ENCODE data around the gene ANKH. TPM values are rescaled to one million over a fixed set of nuclear protein-coding genes. Genes with fewer than 3 reads are reported as not detected.

ANKH gene
- total and polyA plus RNA-seq, 2 of the 13 experiments (the other 11 are each of a cell fraction or from before 2014, with no cell fraction given), result 25.0 to 36.0 TPM

GRCh38 chr5:14702238-14702839 lies 169.2 kb downstream of the ANKH start:
- ATAC-seq, result no peak
- in situ Hi-C loops (cut with HindIII; ENCODE audit: extremely low pct_ligation_motif_present, low pct_unique_long_range_greater_than_20kb) (no loop called here), intact Hi-C loops (cut with micrococcal nuclease; ENCODE audit: unreplicated experiment) (no loop called here)
- WGBS (ENCODE audit: low lambda C conversion rate), result 99% methylated on average over 11 of the region's 11 CpGs
- Histone ChIP-seq H2AFZ (ENCODE audit: low read length) (no peak overlapping the region), H3K4me2 (ENCODE audit: low read depth, low read length) (no peak overlapping the region), H3K9ac (ENCODE audit: insufficient read depth, low read depth, low read length) (no peak overlapping the region), H3K79me2 (ENCODE audit: insufficient read depth, low read length) (no peaks in the 10 kb centered on the region), H3K36me3 (replicated peaks in 1 of 2; ENCODE audit: control insufficient read depth in 1 of 2, insufficient read depth in 2 of 2, low read length in 2 of 2) (peaks cover 13 to 57% of the 10 kb centered on the region in 2 experiments; a peak in 4 of 5 replicates), H3K9me3 (ENCODE audit: low read length) (no peaks in the 10 kb centered on the region), H3K4me3 (replicated peaks in 1 of 3; ENCODE audit: insufficient read depth in 1 of 3, low read depth in 2 of 3, low read length in 3 of 3) (no peak overlapping the region), H3K27ac (ENCODE audit: extremely low read length, insufficient read depth, low read length) (no peak overlapping the region), H3K4me1 (ENCODE audit: insufficient read depth, low read length) (peaks cover 6% of the 10 kb centered on the region; the same call in 1 of the 2 replicates), H4K20me1 (ENCODE audit: insufficient read depth, low read length) (0 out of 2 replicates have a peak, but pooled peaks cover 3% of the 10 kb centered on the region), H3K27me3 (ENCODE audit: control insufficient read depth in 1 of 2, insufficient read depth in 2 of 2, low read length in 2 of 2) (no peaks in the 10 kb centered on the region)
- FAIRE-seq, result no peak
- CTCF ChIA-PET (ENCODE audit: low intra/inter-chr PET ratio, low total read pairs), result no interaction called here
- DNase-seq (ENCODE audit: low spot score), result no peak
- TF ChIP-seq RBM22 (optimal IDR thresholded peaks at IDR 0.05; ENCODE audit: low read length), result peak; percentile 38
- no peak for TF ChIP-seq ZNF34 (CRISPR knock-in tag; IDR thresholded peaks at IDR 0.05; ENCODE audit: borderline replicate concordance)
- no TSS peak for BruUV-seq (replicated peaks)
- POLR2A ChIA-PET, result no interaction called here

- intact Hi-C loops (cut with micrococcal nuclease; ENCODE audit: unreplicated experiment), result no loop called here
- no peak; the same call in 2 of the 3 replicates for ATAC-seq
- H3K27ac ChIP-seq (ENCODE audit: extremely low read length, insufficient read depth, low read length), result no peak overlapping the region
- peaks cover 11 to 57% of the 10 kb centered on the region in 2 experiments; a peak in 4 of 5 replicates for H3K36me3 ChIP-seq (replicated peaks in 1 of 2; ENCODE audit: control insufficient read depth in 1 of 2, insufficient read depth in 2 of 2, low read length in 2 of 2)
- no peak overlapping the region for H2AFZ ChIP-seq (ENCODE audit: low read length)
- no peak overlapping the region for H3K4me2 ChIP-seq (ENCODE audit: low read depth, low read length)
- CTCF ChIA-PET (ENCODE audit: low intra/inter-chr PET ratio, low total read pairs), result no interaction called here
- no peaks in the 10 kb centered on the region for H3K9me3 ChIP-seq (ENCODE audit: low read length)
- H3K4me3 ChIP-seq (replicated peaks in 1 of 3; ENCODE audit: insufficient read depth in 1 of 3, low read depth in 2 of 3, low read length in 3 of 3), result no peak overlapping the region
- FAIRE-seq, result no peak
- H3K4me1 ChIP-seq (ENCODE audit: insufficient read depth, low read length), result peaks cover 6% of the 10 kb centered on the region; the same call in 1 of the 2 replicates
- no peaks in the 10 kb centered on the region for H3K27me3 ChIP-seq (ENCODE audit: control insufficient read depth in 1 of 2, insufficient read depth in 2 of 2, low read length in 2 of 2)
- WGBS (ENCODE audit: low lambda C conversion rate), result 98% methylated on average over 10 of the region's 10 CpGs
- DNase-seq (ENCODE audit: low spot score), result no peak
- POLR2A ChIA-PET, result no interaction called here
- H3K9ac ChIP-seq (ENCODE audit: insufficient read depth, low read depth, low read length), result no peak overlapping the region
- in situ Hi-C loops (cut with HindIII; ENCODE audit: extremely low pct_ligation_motif_present, low pct_unique_long_range_greater_than_20kb), result no loop called here
- 0 out of 2 replicates have a peak, but pooled peaks cover 3% of the 10 kb centered on the region for H4K20me1 ChIP-seq (ENCODE audit: insufficient read depth, low read length)
- BruUV-seq (replicated peaks), result no TSS peak
- no peaks in the 10 kb centered on the region for H3K79me2 ChIP-seq (ENCODE audit: insufficient read depth, low read length)
- TF ChIP-seq ZFAT (CRISPR knock-in tag; conservative IDR thresholded peaks at IDR 0.05) (no peak), ELF1 (CRISPR knock-in tag; IDR thresholded peaks at IDR 0.05) (no peak), NR2F2 (IDR thresholded peaks at IDR 0.05; ENCODE audit: borderline replicate concordance, low read depth) (no peak), STAT5B (CRISPR knock-in tag; IDR thresholded peaks at IDR 0.05) (no peak)
- TF ChIP-seq, protein P1, sequence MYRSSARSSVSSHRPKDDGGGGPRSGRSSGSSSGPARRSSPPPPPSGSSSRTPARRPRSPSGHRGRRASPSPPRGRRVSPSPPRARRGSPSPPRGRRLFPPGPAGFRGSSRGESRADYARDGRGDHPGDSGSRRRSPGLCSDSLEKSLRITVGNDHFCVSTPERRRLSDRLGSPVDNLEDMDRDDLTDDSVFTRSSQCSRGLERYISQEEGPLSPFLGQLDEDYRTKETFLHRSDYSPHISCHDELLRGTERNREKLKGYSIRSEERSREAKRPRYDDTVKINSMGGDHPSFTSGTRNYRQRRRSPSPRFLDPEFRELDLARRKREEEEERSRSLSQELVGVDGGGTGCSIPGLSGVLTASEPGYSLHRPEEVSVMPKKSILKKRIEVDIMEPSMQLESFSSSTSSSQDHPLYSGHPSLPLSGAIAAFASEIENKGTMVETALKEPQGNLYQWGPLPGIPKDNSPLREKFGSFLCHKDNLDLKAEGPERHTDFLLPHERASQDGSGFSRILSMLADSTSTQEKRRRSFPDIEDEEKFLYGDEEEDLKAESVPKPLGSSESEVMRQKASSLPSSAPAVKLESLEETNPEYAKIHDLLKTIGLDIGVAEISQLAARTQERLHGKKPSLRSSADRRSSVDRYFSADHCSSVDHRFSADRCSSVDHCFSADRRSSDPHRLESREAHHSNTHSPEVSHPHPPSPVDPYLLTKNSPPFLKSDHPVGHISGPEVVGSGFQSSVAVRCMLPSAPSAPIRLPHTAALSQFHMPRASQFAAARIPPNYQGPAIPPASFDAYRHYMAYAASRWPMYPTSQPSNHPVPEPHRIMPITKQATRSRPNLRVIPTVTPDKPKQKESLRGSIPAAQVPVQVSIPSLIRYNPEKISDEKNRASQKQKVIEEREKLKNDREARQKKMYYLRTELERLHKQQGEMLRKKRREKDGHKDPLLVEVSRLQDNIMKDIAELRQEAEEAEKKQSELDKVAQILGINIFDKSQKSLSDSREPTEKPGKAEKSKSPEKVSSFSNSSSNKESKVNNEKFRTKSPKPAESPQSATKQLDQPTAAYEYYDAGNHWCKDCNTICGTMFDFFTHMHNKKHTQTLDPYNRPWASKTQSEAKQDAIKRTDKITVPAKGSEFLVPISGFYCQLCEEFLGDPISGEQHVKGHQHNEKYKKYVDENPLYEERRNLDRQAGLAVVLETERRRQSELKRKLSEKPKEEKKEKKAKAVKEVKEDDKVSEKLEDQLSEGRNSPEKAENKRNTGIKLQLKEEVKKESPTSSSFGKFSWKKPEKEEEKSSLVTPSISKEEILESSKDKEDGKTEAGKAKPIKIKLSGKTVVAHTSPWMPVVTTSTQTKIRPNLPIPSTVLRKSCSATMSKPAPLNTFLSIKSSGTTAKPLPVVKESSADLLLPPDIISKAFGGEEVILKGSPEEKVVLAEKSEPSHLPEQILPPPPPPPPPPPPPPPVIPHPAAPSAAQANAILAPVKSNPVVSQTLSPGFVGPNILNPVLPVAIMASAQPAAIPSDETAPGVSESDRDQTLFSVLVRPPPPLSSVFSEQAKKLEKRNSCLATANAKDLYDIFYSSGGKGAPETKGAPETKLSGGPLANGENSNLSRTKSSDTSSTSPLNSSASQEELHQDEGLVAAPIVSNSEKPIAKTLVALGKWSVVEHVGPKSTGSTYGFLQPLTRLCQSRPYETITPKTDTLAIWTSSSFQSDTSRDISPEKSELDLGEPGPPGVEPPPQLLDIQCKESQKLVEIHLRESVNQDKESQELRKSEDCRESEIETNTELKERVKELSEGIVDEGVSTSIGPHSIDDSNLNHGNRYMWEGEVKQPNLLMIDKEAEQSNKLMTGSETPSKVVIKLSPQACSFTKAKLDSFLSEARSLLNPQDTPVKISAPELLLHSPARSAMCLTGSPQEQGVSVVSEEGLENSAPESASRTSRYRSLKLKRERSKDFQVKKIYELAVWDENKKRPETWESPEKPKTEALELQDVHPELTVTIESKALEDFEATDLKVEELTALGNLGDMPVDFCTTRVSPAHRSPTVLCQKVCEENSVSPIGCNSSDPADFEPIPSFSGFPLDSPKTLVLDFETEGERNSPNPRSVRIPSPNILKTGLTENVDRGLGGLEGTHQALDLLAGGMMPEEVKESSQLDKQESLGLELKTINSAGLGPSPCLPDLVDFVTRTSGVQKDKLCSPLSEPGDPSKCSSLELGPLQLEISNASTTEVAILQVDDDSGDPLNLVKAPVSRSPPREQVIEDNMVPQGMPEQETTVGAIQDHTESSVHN (CRISPR knock-in tag; IDR thresholded peaks at IDR 0.05), result no peak
Measured at GRCh38 chr5:14701556-14701955, 170.0 kb downstream of the ANKH start.
